HUES6 (cell line): ENCODE data around the gene DDX24.

Experiments
- H3K27ac ChIP-seq: 2 replicates; pipeline ENCODE4 v1.7.0; 2013; ENCODE audit warnings: low read depth, mild to moderate bottlenecking, low read length, inconsistent platforms
- H3K27me3 ChIP-seq: 2 replicates; pipeline ENCODE4 v1.6.1; 2013; ENCODE audit warnings: low read length; ENCODE audit not compliant: control insufficient read depth, insufficient read depth
- H3K36me3 ChIP-seq: 2 replicates; pipeline ENCODE4 v1.6.1; 2013; ENCODE audit warnings: low read length; ENCODE audit not compliant: control insufficient read depth, insufficient read depth
- H3K4me1 ChIP-seq: 2 replicates; pipeline ENCODE4 v1.6.1; 2013; ENCODE audit warnings: low read length; ENCODE audit not compliant: control insufficient read depth, insufficient read depth
- H3K4me3 ChIP-seq: 2 replicates; pipeline ENCODE4 v1.5.1; 2013; ENCODE audit warnings: low read depth, low read length
- H3K9ac ChIP-seq: one replicate; pipeline ENCODE4 v1.6.1; 2013; ENCODE audit warnings: mild to moderate bottlenecking, low read length
- H3K9me3 ChIP-seq: 2 replicates; pipeline ENCODE4 v1.6.1; 2013; ENCODE audit warnings: low read depth, low read length; ENCODE audit not compliant: control insufficient read depth, insufficient read depth

Gene DDX24

GRCh38 chr14:94058674-94059138, 22.3 kb downstream of the DDX24 start:
- H3K27me3 ChIP-seq = no peaks in the 10 kb centered on the region

GRCh38 chr14:94058128-94058673, 22.8 kb downstream of the DDX24 start:
- no peak overlapping the region for H3K4me3 ChIP-seq
- H3K9me3 ChIP-seq = no peaks in the 10 kb centered on the region
- H3K36me3 ChIP-seq = peaks cover 91% of the 10 kb centered on the region
- H3K27ac ChIP-seq = no peak overlapping the region
- peaks cover 12% of the 10 kb centered on the region for H3K4me1 ChIP-seq
- H3K9ac ChIP-seq = no peak overlapping the region
- H3K27me3 ChIP-seq = no peaks in the 10 kb centered on the region

More at GRCh38 chr14:94058674-94059138, 22.3 kb downstream of the DDX24 start:
- Histone ChIP-seq H3K9me3 (no peaks in the 10 kb centered on the region), H3K4me3 (no peak overlapping the region), H3K27ac (no peak overlapping the region), H3K36me3 (peaks cover 90% of the 10 kb centered on the region), H3K4me1 (peaks cover 12% of the 10 kb centered on the region), H3K9ac (no peak overlapping the region)

- Histone ChIP-seq H3K27ac (no peak overlapping the region), H3K4me1 (peaks cover 3% of the 10 kb centered on the region; the same call in 1 of the 2 replicates), H3K36me3 (peaks cover 95% of the 10 kb centered on the region), H3K9ac (no peak overlapping the region), H3K9me3 (no peaks in the 10 kb centered on the region), H3K4me3 (no peak overlapping the region), H3K27me3 (no peaks in the 10 kb centered on the region)
These were observed 24.3 kb downstream of the DDX24 start for GRCh38 chr14:94056579-94057308.

GRCh38 chr14:94054936-94055335, 26.1 kb downstream of the DDX24 start:
- Histone ChIP-seq H3K4me3 (no peak overlapping the region), H3K9me3 (no peaks in the 10 kb centered on the region), H3K27me3 (no peaks in the 10 kb centered on the region), H3K9ac (no peak overlapping the region), H3K4me1 (peaks cover 3% of the 10 kb centered on the region; the same call in 1 of the 2 replicates), H3K27ac (no peak overlapping the region), H3K36me3 (peaks cover 95% of the 10 kb centered on the region)

- Histone ChIP-seq H3K9me3 (no peaks in the 10 kb centered on the region), H3K9ac (no peak overlapping the region), H3K4me1 (peaks cover 3% of the 10 kb centered on the region; the same call in 1 of the 2 replicates), H3K4me3 (no peak overlapping the region), H3K27ac (no peak overlapping the region), H3K36me3 (peaks cover 95% of the 10 kb centered on the region), H3K27me3 (no peaks in the 10 kb centered on the region)
These were observed 26.6 kb downstream of the DDX24 start for GRCh38 chr14:94054401-94054800.

GRCh38 chr14:94052662-94053061, 28.3 kb downstream of the DDX24 start:
- Histone ChIP-seq H3K9ac (no peak overlapping the region), H3K27me3 (no peaks in the 10 kb centered on the region), H3K4me3 (no peak overlapping the region), H3K27ac (no peak overlapping the region), H3K4me1 (peaks cover 3% of the 10 kb centered on the region; the same call in 1 of the 2 replicates), H3K9me3 (no peaks in the 10 kb centered on the region), H3K36me3 (peaks cover 95% of the 10 kb centered on the region)

GRCh38 chr14:94052199-94052598, 28.8 kb downstream of the DDX24 start:
- peaks cover 95% of the 10 kb centered on the region for H3K36me3 ChIP-seq
- H3K9me3 ChIP-seq = no peaks in the 10 kb centered on the region
- no peaks in the 10 kb centered on the region for H3K27me3 ChIP-seq
- H3K4me1 ChIP-seq = peaks cover 3% of the 10 kb centered on the region; the same call in 1 of the 2 replicates
- no peak overlapping the region for H3K4me3 ChIP-seq
- no peak overlapping the region for H3K9ac ChIP-seq
- H3K27ac ChIP-seq = no peak overlapping the region

GRCh38 chr14:94051779-94052178, 29.2 kb downstream of the DDX24 start:
- H3K4me3 ChIP-seq = no peak overlapping the region
- peaks cover 95% of the 10 kb centered on the region for H3K36me3 ChIP-seq
- H3K4me1 ChIP-seq = peaks cover 3% of the 10 kb centered on the region; the same call in 1 of the 2 replicates
- H3K9ac ChIP-seq = no peak overlapping the region
- no peak overlapping the region for H3K27ac ChIP-seq
- H3K27me3 ChIP-seq = no peaks in the 10 kb centered on the region
- H3K9me3 ChIP-seq = no peaks in the 10 kb centered on the region

- H3K27ac ChIP-seq = no peak overlapping the region
- peaks cover 93% of the 10 kb centered on the region for H3K36me3 ChIP-seq
- H3K4me3 ChIP-seq = no peak overlapping the region
- H3K27me3 ChIP-seq = no peaks in the 10 kb centered on the region
- peaks cover 3% of the 10 kb centered on the region; the same call in 1 of the 2 replicates for H3K4me1 ChIP-seq
- no peaks in the 10 kb centered on the region for H3K9me3 ChIP-seq
- no peak overlapping the region for H3K9ac ChIP-seq
These were observed 29.9 kb downstream of the DDX24 start for GRCh38 chr14:94051115-94051514.

GRCh38 chr14:94050231-94050880, 30.6 kb downstream of the DDX24 start:
- H3K36me3 ChIP-seq = peaks cover 93% of the 10 kb centered on the region
- H3K4me1 ChIP-seq = peaks cover 3% of the 10 kb centered on the region; the same call in 1 of the 2 replicates
- no peak overlapping the region for H3K27ac ChIP-seq
- no peak overlapping the region for H3K9ac ChIP-seq
- no peak overlapping the region for H3K4me3 ChIP-seq
- H3K9me3 ChIP-seq = no peaks in the 10 kb centered on the region
- H3K27me3 ChIP-seq = no peaks in the 10 kb centered on the region

GRCh38 chr14:94049625-94050023, 31.4 kb downstream of the DDX24 start:
- no peak overlapping the region for H3K27ac ChIP-seq

More at GRCh38 chr14:94049625-94050023, 31.4 kb downstream of the DDX24 start:
- peaks cover 3% of the 10 kb centered on the region; the same call in 1 of the 2 replicates for H3K4me1 ChIP-seq
- no peaks in the 10 kb centered on the region for H3K9me3 ChIP-seq
- H3K9ac ChIP-seq = no peak overlapping the region
- H3K36me3 ChIP-seq = peaks cover 93% of the 10 kb centered on the region
- H3K27me3 ChIP-seq = no peaks in the 10 kb centered on the region
- no peak overlapping the region for H3K4me3 ChIP-seq
